Stimulated activated memory B cell treated with anti-CD40 and anti-IgM and Interleukin-4, amounts not matched to agents 10 μg/mL and 1 μg/mL and 100 μg/mL, for 72 hours (primary cell): ENCODE data around the gene AFF3.

Experiments
- ATAC-seq: fragments of 150-1000 bp; cut with Tn5 transposase; 2 replicates; pipeline ENCODE4 v1.10.0; 2021
- H3K27ac Mint-ChIP-seq: one replicate; pipeline ENCODE4 v1.8.0; 2022; ENCODE audit warnings: mild to moderate bottlenecking, mixed read lengths
- H3K27me3 Mint-ChIP-seq: one replicate; pipeline ENCODE4 v1.8.0; 2022; ENCODE audit warnings: mixed read lengths
- H3K36me3 Mint-ChIP-seq: one replicate; pipeline ENCODE4 v1.8.0; 2022; ENCODE audit warnings: mixed read lengths
- H3K4me1 Mint-ChIP-seq: one replicate; pipeline ENCODE4 v1.8.0; 2022; ENCODE audit warnings: mixed read lengths
- H3K4me3 Mint-ChIP-seq: one replicate; pipeline ENCODE4 v1.8.0; 2022; ENCODE audit warnings: mild to moderate bottlenecking, moderate library complexity, mixed read lengths
- H3K9me3 Mint-ChIP-seq: one replicate; pipeline ENCODE4 v1.8.0; 2022; ENCODE audit warnings: mixed read lengths

Gene AFF3

DNA sequence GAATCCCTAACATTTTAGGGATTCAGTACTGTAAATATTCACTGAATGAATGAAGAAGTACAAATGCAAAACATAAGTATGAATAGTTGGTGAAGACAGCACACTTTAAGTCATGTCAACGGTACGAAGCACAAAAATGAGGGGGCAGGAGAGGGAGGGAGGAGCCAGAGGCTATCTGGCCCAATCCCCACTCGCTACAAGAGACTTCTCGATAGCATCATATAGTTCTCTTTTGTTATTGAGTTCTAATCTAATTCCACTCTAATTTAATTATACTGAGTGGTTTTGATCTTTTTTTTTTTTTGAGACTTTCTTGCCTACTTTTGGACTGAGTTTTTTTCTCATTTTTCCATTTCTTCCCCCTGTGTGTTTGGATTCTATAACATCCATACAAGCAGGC, 500.4 kb downstream of the AFF3 start:
- Mint-ChIP-seq H3K4me1 (peaks cover 40% of the 10 kb centered on the region), H3K36me3 (peaks cover 44% of the 10 kb centered on the region), H3K27ac (no peak overlapping the region), H3K4me3 (no peak overlapping the region), H3K9me3 (no peaks in the 10 kb centered on the region), H3K27me3 (no peaks in the 10 kb centered on the region)
- ATAC-seq: no peak

- H3K36me3 Mint-ChIP-seq: peaks cover 43% of the 10 kb centered on the region
- H3K4me1 Mint-ChIP-seq: peaks cover 46% of the 10 kb centered on the region
- no peak for ATAC-seq
- H3K27ac Mint-ChIP-seq: no peak overlapping the region
- H3K4me3 Mint-ChIP-seq: no peak overlapping the region
- H3K9me3 Mint-ChIP-seq: no peaks in the 10 kb centered on the region
- no peaks in the 10 kb centered on the region for H3K27me3 Mint-ChIP-seq
Measured at GRCh38 chr2:99640635-99641151, 501.7 kb downstream of the AFF3 start.

DNA sequence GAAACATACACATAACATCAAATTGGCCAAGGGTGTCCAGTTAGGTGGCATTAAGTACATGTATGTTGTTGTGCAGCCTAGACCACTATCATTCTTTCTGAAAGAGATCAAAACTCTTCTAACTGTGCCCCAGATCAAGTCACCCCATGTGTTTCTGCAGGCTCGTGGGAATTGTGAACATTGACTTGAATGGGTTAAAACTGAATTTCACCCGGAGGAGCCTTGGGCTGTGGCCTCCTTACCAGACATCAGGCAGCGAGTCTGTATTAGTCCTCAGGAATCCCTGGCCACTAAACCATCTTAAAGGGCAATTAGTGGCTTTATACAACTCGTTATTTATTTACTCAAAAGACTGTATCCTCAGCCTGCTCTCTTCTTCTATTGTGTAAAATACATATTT, 503.6 kb downstream of the AFF3 start:
- Mint-ChIP-seq H3K4me3 (no peak overlapping the region), H3K36me3 (peaks cover 34% of the 10 kb centered on the region), H3K27ac (no peak overlapping the region), H3K9me3 (no peaks in the 10 kb centered on the region), H3K27me3 (no peaks in the 10 kb centered on the region), H3K4me1 (peaks cover 52% of the 10 kb centered on the region)
- ATAC-seq: no peak

- H3K4me3 Mint-ChIP-seq: no peak overlapping the region
- H3K36me3 Mint-ChIP-seq: peaks cover 37% of the 10 kb centered on the region
- peaks cover 52% of the 10 kb centered on the region for H3K4me1 Mint-ChIP-seq
- H3K27me3 Mint-ChIP-seq: no peaks in the 10 kb centered on the region
- peak; percentile 48 for ATAC-seq
- H3K9me3 Mint-ChIP-seq: no peaks in the 10 kb centered on the region
- peak overlapping the region; percentile 68 for H3K27ac Mint-ChIP-seq
Measured at GRCh38 chr2:99637159-99637697, 505.2 kb downstream of the AFF3 start.

DNA sequence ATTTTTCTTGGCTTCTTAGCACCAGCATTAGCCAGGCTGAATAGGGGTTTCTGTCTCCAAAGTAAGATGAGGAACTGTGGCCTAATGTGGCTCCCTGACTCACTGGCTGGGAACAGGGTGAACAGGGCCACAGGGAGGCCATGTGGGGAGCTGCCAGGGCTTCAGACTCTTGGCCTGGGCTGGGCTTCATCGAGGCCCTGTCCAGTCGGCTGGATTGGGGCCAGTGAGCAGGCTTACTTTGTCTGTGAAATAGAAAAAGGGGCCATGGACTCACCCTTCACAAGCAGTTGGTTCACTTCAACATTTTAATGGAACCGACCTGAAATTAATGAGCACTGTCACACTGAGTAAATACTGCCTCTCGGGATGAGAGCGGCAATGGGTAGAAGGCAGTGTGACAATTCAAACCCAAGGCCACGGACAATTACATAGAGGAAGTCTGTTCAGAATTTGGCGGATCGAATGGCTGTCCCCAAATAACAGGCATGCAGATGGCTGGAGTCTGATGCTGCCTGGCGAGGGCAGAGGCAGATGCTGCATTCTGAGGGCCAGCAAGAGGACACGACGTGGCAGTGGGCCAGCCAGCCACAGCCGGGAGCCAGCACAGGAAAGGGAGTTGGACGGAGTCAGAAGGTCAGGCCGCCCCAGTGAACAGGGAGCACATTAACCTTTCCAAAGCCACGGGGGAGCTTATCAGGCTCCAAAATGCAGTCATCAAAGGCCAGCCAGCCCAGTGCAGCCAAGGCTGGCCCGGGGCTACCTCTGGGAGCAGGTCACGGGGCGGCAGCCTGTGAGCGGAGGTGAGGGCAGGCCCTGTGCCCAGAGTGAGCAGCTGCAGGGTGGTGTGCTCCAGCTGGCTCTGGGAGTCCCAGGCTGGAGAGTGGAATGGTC, 506.0 kb downstream of the AFF3 start:
- no peak for ATAC-seq
- H3K36me3 Mint-ChIP-seq: peaks cover 39% of the 10 kb centered on the region
- no peaks in the 10 kb centered on the region for H3K9me3 Mint-ChIP-seq
- no peak overlapping the region for H3K4me3 Mint-ChIP-seq
- H3K27me3 Mint-ChIP-seq: no peaks in the 10 kb centered on the region
- no peak overlapping the region for H3K27ac Mint-ChIP-seq
- peaks cover 52% of the 10 kb centered on the region for H3K4me1 Mint-ChIP-seq

DNA sequence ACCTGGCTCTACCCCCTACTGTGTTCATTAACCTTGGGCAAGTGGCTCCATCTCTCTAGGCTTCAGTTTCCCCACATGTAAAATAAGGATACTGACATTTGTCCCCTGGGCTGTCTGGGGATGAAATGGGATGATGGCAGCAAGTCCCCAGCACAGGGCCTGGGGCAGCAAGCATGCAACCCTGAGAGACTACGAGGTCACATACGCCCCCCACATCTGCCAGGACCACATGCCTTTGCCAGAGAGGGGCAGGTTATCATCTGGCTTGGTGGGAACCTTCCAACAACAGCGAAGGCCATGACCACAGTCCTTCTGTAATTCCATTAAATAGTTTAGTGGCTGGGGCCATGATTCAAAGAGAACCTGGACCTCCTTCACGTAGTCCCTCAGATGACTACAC, 506.7 kb downstream of the AFF3 start:
- no peak overlapping the region for H3K4me3 Mint-ChIP-seq
- no peak for ATAC-seq
- peaks cover 46% of the 10 kb centered on the region for H3K4me1 Mint-ChIP-seq
- H3K9me3 Mint-ChIP-seq: no peaks in the 10 kb centered on the region
- H3K36me3 Mint-ChIP-seq: peaks cover 39% of the 10 kb centered on the region
- H3K27me3 Mint-ChIP-seq: no peaks in the 10 kb centered on the region
- no peak overlapping the region for H3K27ac Mint-ChIP-seq

DNA sequence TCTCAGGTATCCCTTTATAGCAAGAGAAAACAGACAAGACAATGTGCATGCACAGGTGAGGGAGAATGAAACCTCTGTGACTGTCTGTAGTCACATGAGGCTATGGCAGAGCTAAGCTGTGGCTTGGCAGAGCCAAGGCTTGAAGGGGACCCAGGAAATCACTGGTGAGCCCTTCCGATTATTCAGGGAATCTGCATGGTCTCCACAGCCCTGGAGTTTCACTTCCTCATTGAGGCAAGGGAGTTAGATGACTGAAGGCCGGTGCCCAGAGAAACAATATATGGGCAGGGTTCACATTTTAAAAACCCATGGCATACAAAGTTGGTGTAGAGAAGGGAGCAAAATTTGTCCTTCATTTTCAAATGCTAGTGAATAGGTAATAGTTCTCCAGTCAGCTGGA, 508.2 kb downstream of the AFF3 start:
- no peak for ATAC-seq
- Mint-ChIP-seq H3K9me3 (no peaks in the 10 kb centered on the region), H3K27me3 (no peaks in the 10 kb centered on the region), H3K4me1 (peaks cover 33% of the 10 kb centered on the region), H3K27ac (no peak overlapping the region), H3K36me3 (peaks cover 54% of the 10 kb centered on the region), H3K4me3 (no peak overlapping the region)

- Mint-ChIP-seq H3K27ac (no peak overlapping the region), H3K36me3 (peaks cover 63% of the 10 kb centered on the region), H3K4me1 (peaks cover 11% of the 10 kb centered on the region), H3K27me3 (no peaks in the 10 kb centered on the region), H3K4me3 (no peak overlapping the region), H3K9me3 (no peaks in the 10 kb centered on the region)
- ATAC-seq: no peak
Measured at GRCh38 chr2:99631700-99632099, 510.7 kb downstream of the AFF3 start.

DNA sequence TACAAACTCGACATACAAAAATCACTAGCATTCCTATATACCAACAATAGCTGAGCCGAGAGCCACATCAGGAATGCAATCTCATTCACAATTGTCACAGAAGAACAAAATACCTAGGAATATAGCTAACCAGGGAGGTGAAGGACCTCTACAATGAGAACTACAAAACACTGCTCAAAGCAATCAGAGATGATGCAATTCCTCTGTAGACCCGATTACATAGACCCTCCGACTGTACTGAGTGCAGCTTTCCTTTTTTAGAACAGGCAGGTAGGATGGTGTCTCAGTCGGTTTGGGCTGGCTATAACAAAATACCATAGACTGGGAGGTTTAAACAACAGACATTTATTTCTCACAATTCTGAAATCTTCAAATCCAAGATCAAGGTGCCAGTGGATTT, 513.1 kb downstream of the AFF3 start:
- Mint-ChIP-seq H3K9me3 (no peaks in the 10 kb centered on the region), H3K4me1 (peaks cover 3% of the 10 kb centered on the region), H3K4me3 (no peak overlapping the region), H3K27ac (no peak overlapping the region), H3K27me3 (no peaks in the 10 kb centered on the region), H3K36me3 (peaks cover 55% of the 10 kb centered on the region)
- no peak for ATAC-seq

GRCh38 chr2:99626158-99626557, 516.2 kb downstream of the AFF3 start:
- Mint-ChIP-seq H3K27ac (no peak overlapping the region), H3K27me3 (no peaks in the 10 kb centered on the region), H3K9me3 (no peaks in the 10 kb centered on the region)

DNA sequence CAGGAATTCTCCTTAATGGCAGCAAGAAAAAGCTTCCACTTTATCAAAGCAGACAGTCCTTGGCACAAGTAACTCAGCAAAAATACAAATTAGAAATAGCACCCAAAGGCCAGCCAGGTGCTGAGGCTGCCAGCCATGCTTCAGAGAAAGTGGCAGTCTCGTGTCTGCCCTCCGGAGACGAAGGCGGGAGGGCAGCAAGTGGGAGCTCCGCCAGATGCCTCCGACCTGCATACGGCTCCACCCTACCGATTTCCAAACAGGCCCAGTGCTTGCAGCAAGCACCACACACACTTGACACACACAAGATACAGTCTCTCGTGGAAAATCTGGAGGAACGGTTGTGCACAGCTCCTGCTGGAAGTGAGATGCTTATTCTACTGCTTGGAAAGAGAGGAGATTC, 517.7 kb downstream of the AFF3 start:
- Mint-ChIP-seq H3K27ac (no peak overlapping the region), H3K4me3 (no peak overlapping the region), H3K4me1 (no peaks in the 10 kb centered on the region), H3K9me3 (no peaks in the 10 kb centered on the region), H3K27me3 (no peaks in the 10 kb centered on the region), H3K36me3 (peaks cover 30% of the 10 kb centered on the region)
- no peak for ATAC-seq

More at GRCh38 chr2:99626158-99626557, 516.2 kb downstream of the AFF3 start:
- Mint-ChIP-seq H3K4me3 (no peak overlapping the region), H3K36me3 (peaks cover 44% of the 10 kb centered on the region), H3K4me1 (no peaks in the 10 kb centered on the region)
- ATAC-seq: no peak

DNA sequence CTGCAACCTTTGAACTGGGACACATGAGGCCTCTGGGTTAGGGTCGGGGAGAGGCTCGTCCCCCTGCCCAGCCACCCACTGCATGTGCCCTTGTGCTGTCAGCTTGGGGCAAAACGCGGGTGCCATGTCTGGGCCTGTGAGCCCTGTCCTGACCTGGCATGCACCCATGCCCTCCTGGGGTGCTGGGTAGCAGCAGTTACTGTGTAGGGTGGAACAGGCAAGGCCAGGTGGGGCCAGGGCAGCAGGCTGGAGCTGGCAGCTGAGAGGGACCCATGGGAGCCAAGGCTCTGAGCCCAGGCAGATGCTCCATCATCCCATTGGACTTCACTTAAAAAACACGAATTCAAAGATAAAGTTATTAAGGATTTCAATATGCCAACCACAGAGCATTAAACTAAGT, 518.8 kb downstream of the AFF3 start:
- Mint-ChIP-seq H3K4me3 (no peak overlapping the region), H3K36me3 (peaks cover 30% of the 10 kb centered on the region), H3K27me3 (no peaks in the 10 kb centered on the region), H3K4me1 (peaks cover 4% of the 10 kb centered on the region), H3K27ac (no peak overlapping the region), H3K9me3 (no peaks in the 10 kb centered on the region)
- no peak for ATAC-seq

DNA sequence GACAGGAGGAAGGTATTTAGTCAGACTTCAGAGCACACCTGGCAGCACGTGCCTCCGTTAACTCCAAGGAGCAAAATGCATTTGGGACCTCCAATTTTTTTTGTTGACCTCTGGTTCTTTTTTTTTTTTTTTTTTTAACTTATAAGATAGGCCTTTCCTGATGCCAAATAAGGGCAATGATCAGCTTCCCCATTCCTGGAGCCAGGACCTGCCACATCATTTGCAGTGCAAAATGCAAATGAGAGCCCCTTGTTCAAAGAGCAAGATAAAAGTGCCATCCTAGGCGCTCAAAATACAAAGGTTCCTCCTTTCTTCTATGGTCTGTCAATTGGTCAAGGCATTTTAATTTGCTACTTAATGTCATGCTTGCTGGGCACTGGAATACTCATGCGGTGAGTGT, 519.4 kb downstream of the AFF3 start:
- no peaks in the 10 kb centered on the region for H3K27me3 Mint-ChIP-seq
- no peak for ATAC-seq
- H3K27ac Mint-ChIP-seq: no peak overlapping the region

DNA sequence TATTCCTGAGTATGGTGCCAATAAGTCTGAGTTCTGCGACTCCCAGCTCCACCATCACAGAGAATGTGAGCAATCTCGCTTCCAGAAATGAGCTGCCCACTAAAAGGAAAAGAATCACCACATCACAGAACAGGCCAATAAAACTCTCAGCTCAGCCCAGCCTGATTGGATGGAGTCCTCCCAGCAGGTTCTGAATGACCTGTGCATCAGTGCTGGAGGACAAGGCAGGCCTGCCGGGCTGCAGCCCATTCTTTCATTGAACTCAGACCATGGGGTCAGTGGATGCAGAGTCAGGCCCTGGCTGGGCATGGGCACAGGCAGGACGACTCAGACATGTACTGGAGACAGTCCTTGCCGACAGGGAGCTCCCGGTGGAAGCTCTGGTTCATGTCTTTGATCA, 519.9 kb downstream of the AFF3 start:
- peak overlapping the region; percentile 14 for H3K27ac Mint-ChIP-seq
- H3K36me3 Mint-ChIP-seq: peaks cover 27% of the 10 kb centered on the region
- no peak for ATAC-seq
- H3K27me3 Mint-ChIP-seq: no peaks in the 10 kb centered on the region
- H3K4me3 Mint-ChIP-seq: no peak overlapping the region
- no peaks in the 10 kb centered on the region for H3K9me3 Mint-ChIP-seq
- peaks cover 5% of the 10 kb centered on the region for H3K4me1 Mint-ChIP-seq

More for the DNA sequence above, 519.4 kb downstream of the AFF3 start:
- H3K36me3 Mint-ChIP-seq: peaks cover 30% of the 10 kb centered on the region
- peaks cover 5% of the 10 kb centered on the region for H3K4me1 Mint-ChIP-seq
- no peaks in the 10 kb centered on the region for H3K9me3 Mint-ChIP-seq
- no peak overlapping the region for H3K4me3 Mint-ChIP-seq

- Mint-ChIP-seq H3K4me1 (peaks cover 5% of the 10 kb centered on the region), H3K27ac (peak overlapping the region; percentile 14), H3K27me3 (no peaks in the 10 kb centered on the region), H3K9me3 (no peaks in the 10 kb centered on the region), H3K36me3 (peaks cover 22% of the 10 kb centered on the region), H3K4me3 (no peak overlapping the region)
- no peak for ATAC-seq
Measured at GRCh38 chr2:99621774-99622173, 520.6 kb downstream of the AFF3 start.

DNA sequence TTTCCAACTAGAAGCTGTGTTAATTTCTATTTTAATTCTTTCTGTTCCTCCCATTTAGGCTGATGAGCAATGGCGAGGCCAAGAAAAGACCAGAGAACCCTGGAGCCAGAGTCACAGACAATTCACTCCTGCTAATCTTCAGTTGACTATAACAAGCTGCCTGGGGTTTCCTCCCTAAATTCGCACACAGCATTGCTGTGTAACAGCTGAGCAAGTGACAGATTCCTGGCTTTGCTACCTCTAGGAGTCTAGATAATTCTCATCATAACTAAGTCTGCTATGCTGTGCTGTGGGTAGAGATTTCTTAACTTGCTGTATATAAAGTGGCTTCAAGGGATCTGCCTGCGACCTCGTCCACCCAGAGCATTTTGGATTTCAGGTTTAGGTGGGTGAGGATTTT, 521.3 kb downstream of the AFF3 start:
- H3K27ac Mint-ChIP-seq: no peak overlapping the region
- no peak for ATAC-seq

More for the DNA sequence above, 521.3 kb downstream of the AFF3 start:
- H3K27me3 Mint-ChIP-seq: no peaks in the 10 kb centered on the region
- no peak overlapping the region for H3K4me3 Mint-ChIP-seq
- H3K9me3 Mint-ChIP-seq: no peaks in the 10 kb centered on the region
- peaks cover 5% of the 10 kb centered on the region for H3K4me1 Mint-ChIP-seq
- H3K36me3 Mint-ChIP-seq: peaks cover 17% of the 10 kb centered on the region
